Fibroblast of skin of left quadriceps (primary cell): Measurements from ENCODE around the gene ENOX2.

Experiments used
- DNase-seq, 2 experiments: peaks; one replicate each; pipeline ENCODE4 v3.0.0-alpha.2; 2013; ENCODE audit warnings: low read depth in 2 of 2

The ENOX2 gene

DNA sequence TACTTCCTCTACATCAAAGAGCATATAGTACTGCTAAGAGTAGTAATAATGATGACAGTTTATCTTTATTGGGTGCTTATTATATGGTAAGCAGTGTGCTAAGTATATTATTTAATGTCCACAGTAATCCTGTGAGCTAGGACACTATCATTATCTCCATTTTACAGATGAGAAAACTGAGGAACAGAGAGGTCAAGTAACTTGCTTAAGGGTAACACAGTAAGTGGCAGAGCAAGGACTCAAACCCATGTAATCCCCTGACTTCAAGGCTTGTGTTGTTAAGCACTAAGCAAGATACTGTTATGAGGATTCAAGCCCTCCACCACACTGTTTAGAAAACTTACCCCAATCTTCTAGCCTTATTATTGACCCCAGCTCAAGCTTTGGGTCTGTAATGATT, 202.4 kb downstream of the ENOX2 start:
- no peak for DNase-seq

GRCh38 chrX:130699618-130700017, 203.4 kb downstream of the ENOX2 start:
- no peak for DNase-seq

- no peak for DNase-seq
Measured at GRCh38 chrX:130696542-130696941, 206.5 kb downstream of the ENOX2 start.

GRCh38 chrX:130695931-130696330, 207.1 kb downstream of the ENOX2 start:
- DNase-seq = no peak

- DNase-seq = no peak
Measured at GRCh38 chrX:130694983-130695382, 208.0 kb downstream of the ENOX2 start.

GRCh38 chrX:130691576-130691975, 211.4 kb downstream of the ENOX2 start:
- no peak for DNase-seq

GRCh38 chrX:130688360-130688759, 214.6 kb downstream of the ENOX2 start:
- no peak for DNase-seq

- no peak for DNase-seq
Measured at GRCh38 chrX:130682990-130683389, 220.0 kb downstream of the ENOX2 start.

DNA sequence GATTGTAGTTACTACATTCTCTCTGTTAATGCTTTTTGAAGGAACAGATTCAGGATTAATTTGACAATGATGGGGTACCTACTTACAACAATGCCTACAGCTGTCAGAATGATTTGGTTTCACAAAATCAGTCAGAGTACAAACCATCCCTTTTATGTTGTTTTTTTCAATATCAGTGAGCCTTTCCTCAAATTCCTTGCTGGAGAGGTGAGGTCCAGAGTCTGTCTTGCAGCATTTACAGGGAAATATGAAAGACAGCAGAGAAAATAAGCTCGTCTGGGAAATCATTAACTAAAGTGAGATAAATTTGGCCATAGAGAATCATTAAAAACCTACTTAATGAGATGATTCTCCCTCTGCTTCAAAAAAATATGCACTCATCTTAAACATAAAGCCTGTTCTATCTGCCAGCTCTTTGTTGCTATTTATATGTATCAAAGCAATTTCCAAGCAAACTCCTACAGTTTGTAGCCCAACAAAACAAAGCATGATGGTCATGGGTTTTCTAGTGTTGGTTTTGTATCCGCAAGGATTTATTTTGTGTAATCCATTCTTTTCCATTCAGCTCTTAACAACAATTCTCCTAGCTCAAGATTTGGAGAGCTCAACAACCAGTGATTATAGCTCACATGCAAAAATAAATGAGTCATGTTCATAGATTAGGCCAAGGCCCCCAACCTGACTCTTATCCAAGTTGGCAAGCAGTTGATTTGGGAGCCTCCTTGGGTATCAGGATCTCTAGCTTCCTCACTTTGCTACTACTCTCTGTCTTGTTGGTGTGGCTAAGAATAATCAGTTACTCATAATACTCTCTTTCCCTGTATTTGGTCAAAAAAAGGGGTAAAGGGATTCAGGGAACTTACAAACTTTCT, 222.6 kb downstream of the ENOX2 start:
- DNase-seq = no peak

DNA sequence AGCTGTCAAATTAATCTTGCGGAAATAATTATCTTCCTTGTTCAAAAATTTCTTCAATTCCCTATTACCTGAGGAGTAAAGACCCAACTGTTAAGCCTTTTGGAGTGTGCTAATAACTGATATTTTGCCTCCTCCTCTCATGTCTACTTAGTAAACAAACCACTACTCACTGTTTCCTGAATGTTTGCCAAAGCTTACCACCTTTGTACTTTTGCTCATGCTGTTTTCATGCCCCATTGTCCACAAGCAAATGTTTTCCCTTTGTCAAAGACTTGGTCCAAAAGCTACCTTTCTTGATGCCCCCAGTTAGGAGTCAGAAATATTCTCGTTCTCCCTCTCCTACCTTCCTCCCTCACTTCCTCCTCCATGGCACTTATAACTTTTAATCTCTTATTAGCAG, 226.1 kb downstream of the ENOX2 start:
- DNase-seq = no peak

- no peak for DNase-seq
Measured at GRCh38 chrX:130672214-130672613, 230.8 kb downstream of the ENOX2 start.

DNA sequence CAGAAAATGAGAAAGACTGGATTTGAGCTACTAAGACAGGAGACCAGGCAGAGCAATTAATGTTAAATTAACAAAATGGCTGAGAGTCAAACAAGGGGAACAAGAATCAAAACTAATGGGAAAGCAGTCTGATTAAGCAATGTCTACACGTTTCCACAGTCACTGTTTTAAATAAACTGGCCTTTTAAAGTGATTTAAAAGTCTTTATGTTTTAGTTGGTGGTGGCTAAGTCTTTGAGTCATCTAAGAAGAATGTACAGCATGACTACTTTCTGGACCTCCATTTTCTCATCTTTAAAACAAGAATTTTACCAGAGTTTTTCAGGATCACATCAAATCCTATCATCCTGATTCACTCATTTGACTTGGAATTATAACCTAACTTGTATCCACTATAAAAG, 233.8 kb downstream of the ENOX2 start:
- DNase-seq = peak in 1 of 2 experiments; percentile 37

DNA sequence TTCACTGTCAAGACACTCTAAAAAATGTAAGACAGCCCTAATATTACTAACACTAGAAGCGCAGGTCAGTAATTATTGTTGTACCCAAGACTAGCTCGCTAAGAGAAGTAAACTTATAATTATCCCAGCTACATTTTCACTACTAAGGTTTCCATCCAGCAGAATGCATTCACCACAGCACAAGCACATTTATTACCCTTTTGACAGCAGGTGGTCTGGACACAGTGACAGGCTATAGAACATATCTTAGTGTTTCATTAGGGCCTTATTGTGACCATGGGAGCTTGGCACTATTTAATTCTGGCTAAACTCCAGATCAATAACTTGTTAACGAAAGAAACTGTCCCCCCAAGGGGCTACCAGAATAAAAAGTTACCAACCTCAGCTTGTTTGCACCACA, 237.7 kb downstream of the ENOX2 start:
- DNase-seq = no peak

DNA sequence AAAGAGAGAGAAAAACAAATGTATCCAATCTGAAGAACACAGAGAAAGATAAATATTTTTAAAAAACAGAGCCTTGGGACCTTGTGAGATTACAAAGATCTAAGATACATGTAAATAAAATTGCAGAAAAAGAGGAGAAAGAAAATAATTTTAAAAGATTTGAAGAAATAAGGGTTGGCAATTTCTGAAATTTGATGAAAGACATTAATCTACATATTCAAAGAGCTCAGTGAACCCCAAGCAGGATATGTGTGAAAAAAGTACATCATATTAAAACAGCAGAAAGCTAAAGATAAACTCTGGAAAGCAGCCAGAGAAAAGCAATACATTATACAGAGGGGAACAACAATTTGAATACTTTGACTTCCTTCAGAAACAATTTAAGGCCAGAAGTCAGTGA, 244.7 kb downstream of the ENOX2 start:
- no peak for DNase-seq

GRCh38 chrX:130654409-130654950, 248.5 kb downstream of the ENOX2 start:
- DNase-seq = no peak

DNA sequence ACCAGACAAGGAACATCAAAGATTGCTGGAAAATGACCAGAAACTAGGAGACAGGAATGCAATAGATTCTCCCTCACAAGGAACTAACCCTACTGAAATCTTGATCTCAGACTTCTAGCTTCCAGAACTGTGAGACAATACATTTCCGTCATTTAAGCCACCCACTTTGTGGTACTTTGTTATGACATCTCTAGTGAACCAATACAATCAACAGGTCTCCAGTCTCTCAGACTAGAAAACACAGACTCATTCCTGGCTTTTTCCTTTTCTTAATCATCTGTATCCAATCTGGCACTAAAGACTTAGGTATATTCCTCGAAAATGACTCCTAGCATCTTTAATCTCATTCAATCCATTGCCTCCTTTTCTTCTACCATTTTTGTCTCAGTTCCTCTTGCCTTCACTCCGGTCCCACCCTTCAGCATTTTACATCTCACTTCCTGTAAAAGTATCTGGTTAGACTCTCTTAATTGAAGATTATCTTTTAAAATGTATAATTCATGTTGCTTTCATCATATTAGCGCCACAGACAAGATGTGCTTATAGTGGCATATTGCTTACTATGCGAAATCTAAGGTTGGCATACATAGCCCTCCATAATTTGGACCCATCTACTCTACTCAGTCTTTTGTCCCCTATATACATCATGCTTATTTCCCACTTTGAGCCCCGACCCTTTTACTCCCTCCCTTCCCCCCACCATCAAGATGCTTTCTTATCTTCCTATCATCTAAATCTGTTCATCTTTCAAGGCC, 250.0 kb downstream of the ENOX2 start:
- no peak for DNase-seq

DNA sequence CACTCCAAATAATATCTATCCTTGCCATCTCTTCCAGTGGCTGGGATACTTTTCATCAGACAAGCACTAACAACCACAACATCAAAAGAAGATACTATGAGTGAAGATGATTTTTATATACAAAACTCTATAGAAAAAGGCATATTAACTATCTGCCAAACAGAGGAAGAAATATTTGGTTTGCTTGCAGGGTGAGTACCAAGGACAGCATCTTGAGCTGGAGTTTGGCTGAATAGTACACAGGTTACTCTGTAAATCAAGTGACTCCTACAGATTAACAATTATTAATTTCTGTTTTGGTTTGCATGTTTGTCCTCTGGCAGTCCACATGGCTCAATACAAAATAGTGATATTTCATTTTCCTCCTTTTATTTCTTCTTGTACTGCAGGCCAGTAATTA, 253.3 kb downstream of the ENOX2 start:
- DNase-seq = no peak

GRCh38 chrX:130647468-130647867, 255.5 kb downstream of the ENOX2 start:
- no peak for DNase-seq

- no peak for DNase-seq
Measured at GRCh38 chrX:130645955-130646583, 256.9 kb downstream of the ENOX2 start.

DNA sequence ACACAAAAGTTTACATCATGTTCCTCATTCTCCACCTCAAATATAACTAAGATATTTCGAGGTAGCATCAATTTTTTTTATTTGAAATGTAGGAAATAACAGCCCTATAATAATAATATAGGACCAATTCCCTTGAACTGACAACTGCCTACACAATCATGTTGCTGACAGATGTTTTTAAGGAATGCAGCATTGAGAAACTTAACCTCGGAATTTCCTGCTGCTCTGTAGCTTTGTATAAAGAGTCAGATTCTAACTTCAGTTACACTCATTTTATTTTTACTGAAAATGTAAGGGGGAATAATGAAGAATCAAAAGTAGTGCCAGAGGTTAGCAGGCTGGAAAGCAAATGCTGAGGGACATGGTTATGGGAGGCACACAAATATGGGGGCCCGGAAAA, 265.4 kb downstream of the ENOX2 start:
- DNase-seq = peak; percentile 59 to 60

GRCh38 chrX:130636277-130636676, 266.7 kb downstream of the ENOX2 start:
- DNase-seq = no peak

GRCh38 chrX:130631011-130631410, 272.0 kb downstream of the ENOX2 start:
- DNase-seq = no peak
